ENCODE results near the gene EML4.

The EML4 gene

DNA sequence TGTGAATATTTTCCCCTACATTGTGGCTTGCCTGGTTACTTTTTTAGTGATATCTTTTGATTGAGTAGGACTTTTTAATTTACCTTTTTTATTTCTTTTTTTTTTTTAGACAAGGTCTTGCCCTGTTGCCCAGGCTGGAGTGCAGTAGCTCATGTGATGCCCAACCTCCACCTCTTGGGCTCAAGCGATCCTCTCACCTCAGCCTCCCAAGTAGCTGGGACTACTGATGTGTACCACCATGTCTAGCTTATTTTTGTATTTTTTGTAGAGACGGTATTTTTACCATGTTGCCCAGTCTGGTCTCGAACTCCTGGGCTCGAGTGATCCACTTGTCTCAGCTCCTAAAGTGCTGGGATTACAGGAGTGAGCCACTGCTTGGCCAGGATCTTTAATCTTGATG lies 25.3 kb downstream of the EML4 start:
- in situ Hi-C loops (cut with MboI; ENCODE audit: low sequenced_read_pairs) = no loop called here

DNA sequence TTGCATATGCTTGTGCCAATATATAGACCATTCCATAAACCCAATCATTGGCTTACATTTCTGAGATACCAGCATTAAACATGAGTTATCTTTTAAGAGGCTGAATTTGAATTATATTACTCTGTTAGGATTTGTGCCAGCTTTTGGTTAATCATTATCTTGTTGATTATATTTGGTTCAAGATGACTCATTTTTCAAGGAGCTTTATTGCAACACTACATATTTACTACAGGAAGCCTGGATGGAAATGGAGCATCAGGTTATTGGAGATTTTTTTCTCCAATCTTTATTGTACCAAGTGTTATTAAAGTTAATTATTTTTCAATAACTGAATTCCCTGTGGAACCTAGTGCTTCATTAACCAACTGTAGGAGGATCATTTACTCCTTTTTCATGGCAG lies 26.4 kb downstream of the EML4 start:
- in situ Hi-C loops (cut with MboI; ENCODE audit: low sequenced_read_pairs) = loop anchor here (5.0 kb wide), 1 partner anchor 98 kb away; no protein-coding TSS in a partner anchor

DNA sequence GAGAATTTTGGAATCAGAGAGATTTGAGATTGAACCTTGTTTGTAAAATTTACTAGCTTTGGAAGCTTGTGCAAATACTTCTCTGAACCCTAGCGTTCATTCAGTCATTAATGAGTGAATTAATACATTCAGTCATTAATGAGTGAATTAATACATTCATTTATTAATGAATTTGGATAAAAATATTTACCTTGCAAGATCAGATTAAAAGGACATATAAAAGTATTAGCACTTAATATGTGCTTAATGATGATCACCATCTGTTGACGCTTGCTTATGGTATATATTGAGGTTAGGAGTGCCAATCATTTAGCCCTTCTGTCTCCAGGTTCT lies 26.9 kb downstream of the EML4 start:
- in situ Hi-C loops (cut with MboI; ENCODE audit: low sequenced_read_pairs) = loop anchor here (5.0 kb wide), 1 partner anchor 99 kb away; no protein-coding TSS in a partner anchor

DNA sequence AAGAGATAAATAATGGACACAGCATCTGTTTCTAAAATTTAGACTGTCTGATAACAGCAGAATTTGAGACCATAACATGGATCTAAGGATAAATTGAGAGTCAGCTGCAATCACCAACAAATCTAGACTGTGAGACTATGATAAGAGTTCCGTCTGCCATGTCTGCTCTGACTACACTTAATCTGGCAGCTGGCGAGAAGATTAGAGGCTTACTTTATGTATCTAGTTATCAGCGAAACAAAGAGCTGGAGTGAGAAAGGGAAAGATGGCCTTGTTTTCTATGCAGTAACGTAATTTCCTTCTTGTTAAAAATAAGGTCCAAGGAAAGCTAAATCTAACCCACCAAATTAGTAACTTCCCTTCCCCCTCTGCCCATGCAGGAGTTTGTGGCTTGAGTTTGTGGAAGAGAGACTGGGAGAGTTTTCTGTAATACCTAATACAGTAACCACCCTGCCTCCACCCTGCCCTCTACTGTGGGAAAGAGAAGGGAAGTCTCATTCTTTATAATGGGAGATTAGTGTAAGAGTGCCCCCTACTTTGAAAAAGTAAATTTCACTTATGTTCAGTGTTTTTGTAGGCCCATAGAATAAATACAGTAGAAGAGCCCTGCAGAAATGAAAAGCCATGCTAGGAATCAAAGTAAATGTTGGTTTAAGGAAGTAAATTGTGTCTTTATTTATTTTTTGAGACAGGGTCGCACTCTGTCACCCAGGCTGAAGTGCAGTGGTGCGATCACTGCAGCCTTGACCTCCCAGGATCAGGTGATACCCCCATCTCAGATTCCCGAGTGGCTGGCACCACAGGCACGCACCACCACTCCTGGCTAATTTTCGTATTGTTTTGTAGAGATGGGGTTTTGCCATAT lies 27.5 kb downstream of the EML4 start:
- in situ Hi-C loops (cut with MboI; ENCODE audit: low sequenced_read_pairs) = loop anchor here (5.0 kb wide), 1 partner anchor 99 kb away; no protein-coding TSS in a partner anchor

DNA sequence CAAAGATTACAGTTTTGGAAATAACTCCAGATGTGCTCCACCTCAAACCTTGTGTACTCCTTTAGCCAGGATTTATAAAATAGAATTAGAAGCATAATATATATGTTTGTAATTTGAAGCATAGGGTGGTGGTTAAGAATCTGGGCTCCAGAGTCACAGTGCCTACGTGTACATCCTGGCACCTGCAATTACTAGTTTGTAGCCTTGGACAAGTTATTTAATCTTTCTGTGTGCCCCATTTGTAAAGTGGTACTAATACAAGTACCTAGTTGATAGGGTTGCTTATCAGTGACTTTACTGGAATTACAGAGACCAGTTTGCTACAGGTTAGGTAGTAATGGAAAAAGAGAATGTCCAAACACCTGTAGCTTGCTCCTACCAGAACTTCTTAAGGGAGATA lies 28.6 kb downstream of the EML4 start:
- in situ Hi-C loops (cut with MboI; ENCODE audit: low sequenced_read_pairs) = loop anchor here (5.0 kb wide), 1 partner anchor 100 kb away; no protein-coding TSS in a partner anchor

DNA sequence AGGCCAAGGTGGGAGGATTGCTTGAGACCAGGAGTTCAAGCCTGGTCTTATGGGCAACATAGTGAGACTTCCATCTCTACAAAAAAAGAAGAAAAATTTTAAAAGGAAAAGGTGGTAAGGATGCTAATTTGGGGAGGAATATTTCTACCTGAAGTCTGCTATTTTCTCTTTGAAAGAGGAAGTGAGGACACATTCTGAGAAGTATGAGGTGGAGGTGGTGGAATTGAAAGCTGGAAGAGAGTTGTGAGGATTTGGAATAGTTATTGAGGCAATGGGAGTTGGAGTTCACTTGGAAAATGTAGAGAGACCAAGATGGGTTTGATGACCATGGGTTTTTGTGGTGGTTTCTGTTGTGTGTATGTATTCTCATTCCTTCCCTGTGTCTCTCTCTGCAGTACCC lies 29.3 kb downstream of the EML4 start:
- in situ Hi-C loops (cut with MboI; ENCODE audit: low sequenced_read_pairs) = loop anchor here (5.0 kb wide), 1 partner anchor 101 kb away; no protein-coding TSS in a partner anchor

DNA sequence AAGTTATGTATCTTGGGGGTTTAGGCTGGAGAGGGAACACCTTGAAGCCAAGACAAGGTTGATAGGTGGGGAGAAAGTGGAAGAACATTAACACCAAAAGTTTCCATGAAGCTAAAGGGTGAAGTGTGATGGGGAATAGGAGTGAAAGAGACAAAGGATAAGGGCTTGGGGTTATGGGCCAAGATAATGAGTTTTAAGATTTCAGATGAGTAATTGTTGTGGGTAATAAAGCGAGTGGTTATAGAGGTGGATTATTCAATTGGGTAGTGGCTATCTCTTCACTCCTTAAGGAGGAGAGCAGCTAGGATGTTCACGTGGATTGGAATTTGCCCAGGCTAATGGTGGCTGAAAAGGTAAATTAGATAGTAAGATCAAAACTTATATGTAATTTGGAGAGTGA lies 29.8 kb downstream of the EML4 start:
- in situ Hi-C loops (cut with MboI; ENCODE audit: low sequenced_read_pairs) = loop anchor here (5.0 kb wide), 1 partner anchor 102 kb away; no protein-coding TSS in a partner anchor

DNA sequence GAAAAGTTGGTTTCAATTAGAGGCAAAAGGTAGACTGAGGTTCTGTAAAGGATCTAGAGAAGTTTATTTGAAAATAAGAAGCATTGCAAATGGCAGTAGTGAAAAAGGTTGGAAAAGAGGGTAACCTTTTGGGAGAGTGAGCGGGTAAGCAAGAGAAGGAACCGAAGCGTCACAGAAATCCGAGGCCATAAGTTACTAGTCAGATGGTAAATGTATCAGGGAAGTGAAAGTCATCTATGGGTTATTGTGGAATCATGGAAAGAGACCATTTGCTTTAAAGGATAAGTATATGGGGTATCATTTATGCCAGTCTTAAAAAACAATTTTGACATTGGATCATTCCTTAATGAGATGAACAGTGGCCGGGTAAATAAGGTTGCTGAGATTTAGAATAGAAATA lies 30.5 kb downstream of the EML4 start:
- in situ Hi-C loops (cut with MboI; ENCODE audit: low sequenced_read_pairs) = loop anchor here (5.0 to 25.0 kb wide), 2 partner anchors 102 to 337 kb away; no protein-coding TSS in a partner anchor

DNA sequence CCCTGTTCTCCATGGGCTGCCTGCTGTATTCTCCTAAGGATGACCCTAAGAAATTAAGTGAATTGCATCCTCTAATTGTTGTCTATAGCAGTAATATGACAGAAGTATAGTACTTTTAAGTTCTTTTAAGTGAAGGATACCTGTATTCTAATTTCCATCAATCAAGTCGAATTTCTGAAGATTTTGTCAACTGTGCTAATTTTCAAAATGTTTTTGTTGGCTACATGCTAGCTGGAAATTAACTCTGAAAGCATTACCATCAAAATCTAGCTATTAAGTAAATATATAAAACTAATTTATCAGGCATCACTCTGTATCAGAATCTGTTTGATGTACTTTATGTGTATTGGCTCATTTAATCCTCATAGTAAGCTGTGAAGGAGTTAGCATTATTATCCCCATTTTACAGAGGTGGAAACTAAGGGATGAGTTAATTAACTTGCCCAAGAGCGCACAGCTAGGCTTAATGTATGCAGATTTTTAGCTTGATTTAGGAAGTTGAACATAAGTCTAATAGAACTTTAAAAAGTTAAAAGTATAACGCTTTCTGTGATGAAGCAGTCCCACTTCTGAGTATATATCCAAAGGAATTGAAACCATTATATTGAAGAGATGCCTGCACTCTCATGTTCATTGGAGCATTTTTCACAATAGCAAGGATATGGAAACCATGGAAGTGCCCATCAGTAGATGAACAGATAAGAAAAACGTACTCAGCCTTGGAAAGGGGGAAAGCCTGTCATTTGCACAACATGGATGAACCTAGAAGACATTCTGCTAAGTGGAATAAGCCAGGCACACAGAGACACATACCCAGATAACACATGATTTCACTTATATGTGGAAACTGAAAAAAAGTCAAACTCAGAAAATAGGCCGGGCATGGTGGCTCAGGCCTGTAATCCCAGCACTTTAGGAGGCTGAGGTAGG lies 32.0 kb downstream of the EML4 start:
- in situ Hi-C loops (cut with MboI; ENCODE audit: low sequenced_read_pairs) = loop anchor here (25.0 kb wide), 1 partner anchor 339 kb away; no protein-coding TSS in a partner anchor

DNA sequence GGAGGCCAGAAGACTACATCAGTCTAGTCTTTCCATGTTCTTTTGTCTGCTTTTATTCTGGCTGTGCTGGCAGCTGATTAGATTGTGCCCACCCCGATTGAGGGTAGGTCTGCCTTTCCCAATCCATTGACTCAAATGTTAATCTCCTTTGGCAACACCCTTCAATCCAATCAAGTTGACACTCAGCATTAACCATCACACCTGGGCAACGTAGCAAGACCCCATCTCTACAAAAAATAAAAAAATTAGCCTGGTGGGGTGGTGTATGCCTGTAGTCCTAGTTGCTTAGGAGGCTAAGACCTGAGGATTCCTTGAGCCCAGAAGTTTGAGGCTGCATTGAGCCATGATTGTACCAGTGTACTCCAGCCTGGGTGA lies 33.5 kb downstream of the EML4 start:
- in situ Hi-C loops (cut with MboI; ENCODE audit: low sequenced_read_pairs) = loop anchor here (25.0 kb wide), 1 partner anchor 340 kb away; no protein-coding TSS in a partner anchor

DNA sequence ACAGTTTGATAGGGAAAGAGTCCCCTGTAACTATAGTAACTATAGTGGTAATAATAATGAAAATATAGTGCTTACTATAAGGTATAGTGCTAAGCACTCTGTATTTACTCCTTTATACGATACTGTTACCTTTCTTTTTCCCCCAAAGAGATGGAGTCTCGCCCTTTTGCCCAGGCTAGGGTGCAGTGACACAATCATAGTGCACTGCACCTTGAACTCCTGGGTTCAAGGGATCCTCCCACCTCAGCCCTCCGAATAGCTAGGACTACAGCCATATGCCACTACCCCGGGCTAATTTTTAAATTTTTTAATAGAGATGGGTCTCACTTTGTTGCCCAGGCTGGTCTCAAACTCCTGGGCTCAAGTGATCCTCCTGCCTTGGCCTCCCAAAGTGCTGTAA lies 34.6 kb downstream of the EML4 start:
- in situ Hi-C loops (cut with MboI; ENCODE audit: low sequenced_read_pairs) = loop anchor here (25.0 kb wide), 1 partner anchor 341 kb away; no protein-coding TSS in a partner anchor

DNA sequence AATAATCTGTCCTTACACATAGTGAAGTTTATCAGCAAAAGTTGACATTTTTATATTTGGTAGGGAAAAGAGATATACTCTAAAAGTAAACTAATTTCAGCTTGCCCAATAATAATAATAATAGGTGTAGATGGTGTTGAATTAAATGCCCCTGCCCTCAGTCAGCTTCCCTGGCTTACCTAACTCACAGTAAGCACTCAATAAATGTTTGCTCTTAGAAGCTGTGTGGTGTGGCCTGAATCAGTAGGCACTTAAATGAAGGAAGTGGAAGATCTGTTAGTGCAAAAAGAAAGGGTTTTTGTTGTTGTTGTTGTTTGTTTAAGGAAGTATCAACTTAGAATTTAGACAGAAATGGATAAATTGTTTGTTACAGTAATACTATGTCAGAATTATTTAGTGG lies 36.2 kb downstream of the EML4 start:
- in situ Hi-C loops (cut with MboI; ENCODE audit: low sequenced_read_pairs) = loop anchor here (25.0 kb wide), 1 partner anchor 343 kb away; no protein-coding TSS in a partner anchor

DNA sequence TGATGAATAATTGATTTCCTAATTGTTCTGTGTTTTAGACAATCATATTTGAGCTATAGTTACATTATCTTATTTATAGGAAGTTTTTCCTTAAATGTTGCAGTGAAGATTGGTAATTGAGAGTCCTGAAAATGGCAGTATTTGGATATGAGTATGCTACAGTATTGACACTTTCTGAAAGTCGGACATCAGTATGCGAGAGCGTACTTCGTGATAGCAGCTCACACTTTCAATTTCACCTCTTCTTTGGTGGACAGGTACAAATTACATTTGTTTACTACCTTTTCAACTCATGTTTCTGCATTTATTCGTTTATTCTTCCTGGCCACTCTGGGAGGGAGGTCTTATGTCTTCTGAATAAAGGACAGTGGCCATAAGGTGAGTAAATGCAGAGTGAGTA lies 38.7 kb downstream of the EML4 start:
- in situ Hi-C loops (cut with MboI; ENCODE audit: low sequenced_read_pairs) = loop anchor here (25.0 kb wide), 1 partner anchor 346 kb away; no protein-coding TSS in a partner anchor

DNA sequence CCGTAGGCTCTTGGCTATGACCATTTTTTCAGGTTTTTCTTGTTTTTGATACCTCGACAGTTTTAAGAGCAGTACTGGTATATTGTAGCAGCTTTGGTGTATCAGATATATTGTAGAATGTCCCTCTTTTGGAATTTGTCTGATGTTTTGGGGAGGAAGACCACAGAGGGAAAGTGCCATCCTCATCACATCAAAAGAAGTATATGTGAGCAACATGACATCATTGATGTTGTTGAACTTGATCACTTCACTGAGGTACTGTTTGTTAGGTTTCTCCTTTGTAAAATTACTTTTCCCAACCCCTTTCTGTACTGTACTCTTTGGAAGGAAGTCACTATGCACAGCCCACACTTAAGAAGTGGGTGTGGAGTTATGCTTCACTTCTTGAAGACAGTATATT lies 41.0 kb downstream of the EML4 start:
- in situ Hi-C loops (cut with MboI; ENCODE audit: low sequenced_read_pairs) = loop anchor here (25.0 kb wide), 1 partner anchor 348 kb away; no protein-coding TSS in a partner anchor

DNA sequence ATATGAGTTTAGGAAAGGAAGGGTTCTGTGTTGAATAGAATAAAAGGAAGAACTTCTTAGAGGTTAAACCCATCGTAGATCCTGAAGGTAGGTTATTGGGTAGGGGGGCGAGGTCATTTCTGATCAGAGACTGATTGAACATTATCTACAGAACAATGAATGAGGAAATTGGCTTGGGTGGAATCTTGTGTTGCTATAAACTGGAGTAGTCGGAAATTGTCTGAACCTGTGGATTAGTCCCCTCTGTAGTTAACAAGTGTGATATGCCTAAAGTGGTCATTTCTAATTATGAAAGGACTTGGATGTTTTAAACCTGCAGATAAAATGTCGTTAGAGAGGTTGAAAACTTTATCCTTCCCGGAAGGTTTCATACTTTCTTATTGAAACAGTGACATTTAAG lies 42.1 kb downstream of the EML4 start:
- in situ Hi-C loops (cut with MboI; ENCODE audit: low sequenced_read_pairs) = loop anchor here (25.0 kb wide), 1 partner anchor 349 kb away; no protein-coding TSS in a partner anchor

DNA sequence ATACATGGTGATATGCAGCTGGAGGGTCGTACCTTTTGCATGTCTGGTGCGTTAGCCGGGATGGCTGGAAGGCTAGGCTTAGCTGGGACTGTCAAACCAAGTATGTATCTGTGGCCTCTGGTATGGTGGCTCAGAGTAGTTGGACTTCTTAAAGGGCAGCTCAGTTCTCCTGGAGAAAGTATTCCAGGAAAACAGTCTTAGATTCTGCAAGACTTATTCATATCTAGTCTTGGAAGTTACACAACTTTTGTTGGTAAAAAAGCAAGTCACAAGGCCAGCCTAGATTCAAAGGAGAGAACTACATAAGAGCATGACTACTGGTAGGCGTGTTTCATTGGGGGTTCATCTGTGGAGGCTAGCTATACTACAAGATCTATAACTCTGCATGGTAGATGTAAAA lies 45.5 kb downstream of the EML4 start:
- in situ Hi-C loops (cut with MboI; ENCODE audit: low sequenced_read_pairs) = loop anchor here (25.0 kb wide), 1 partner anchor 352 kb away; no protein-coding TSS in a partner anchor

DNA sequence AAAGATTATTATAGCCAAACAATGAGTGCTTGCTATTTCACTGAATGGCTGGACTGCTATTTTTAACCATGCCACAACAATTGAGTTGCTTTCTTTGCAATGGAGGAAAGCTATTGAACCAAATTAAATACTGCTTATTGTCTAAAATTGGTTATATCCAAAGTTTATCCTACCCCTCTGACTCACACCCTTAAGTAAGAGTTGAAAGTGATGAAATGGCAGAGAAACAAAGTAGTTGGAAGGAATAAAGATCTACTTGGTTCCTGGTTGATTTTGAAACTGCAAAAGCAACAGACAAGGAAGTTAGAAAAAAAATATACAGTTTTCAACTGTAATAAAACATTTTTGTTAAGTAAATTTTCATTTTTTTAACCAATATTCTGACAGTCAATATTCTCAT lies 47.5 kb downstream of the EML4 start:
- in situ Hi-C loops (cut with MboI; ENCODE audit: low sequenced_read_pairs) = loop anchor here (25.0 kb wide), 1 partner anchor 354 kb away; no protein-coding TSS in a partner anchor

DNA sequence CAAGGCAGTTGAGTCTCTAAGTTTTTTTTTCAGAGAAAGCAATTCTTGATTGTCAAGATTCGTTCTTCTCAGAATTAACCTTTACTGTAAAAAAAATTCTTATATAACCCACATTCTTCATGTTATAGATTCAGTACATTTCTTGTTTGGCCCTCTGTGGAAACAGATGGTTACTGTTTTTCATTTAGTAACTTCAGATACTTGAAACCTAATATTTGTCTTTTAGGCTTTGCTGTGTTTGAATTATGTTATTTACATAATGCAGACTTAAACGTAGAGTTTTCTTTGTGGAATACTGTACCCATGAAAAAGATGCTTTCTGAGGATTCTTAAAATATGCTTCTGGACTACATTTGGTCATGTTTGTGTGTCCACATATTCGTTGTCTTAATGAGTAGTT lies 48.2 kb downstream of the EML4 start:
- in situ Hi-C loops (cut with MboI; ENCODE audit: low sequenced_read_pairs) = loop anchor here (25.0 kb wide), 1 partner anchor 355 kb away; no protein-coding TSS in a partner anchor

DNA sequence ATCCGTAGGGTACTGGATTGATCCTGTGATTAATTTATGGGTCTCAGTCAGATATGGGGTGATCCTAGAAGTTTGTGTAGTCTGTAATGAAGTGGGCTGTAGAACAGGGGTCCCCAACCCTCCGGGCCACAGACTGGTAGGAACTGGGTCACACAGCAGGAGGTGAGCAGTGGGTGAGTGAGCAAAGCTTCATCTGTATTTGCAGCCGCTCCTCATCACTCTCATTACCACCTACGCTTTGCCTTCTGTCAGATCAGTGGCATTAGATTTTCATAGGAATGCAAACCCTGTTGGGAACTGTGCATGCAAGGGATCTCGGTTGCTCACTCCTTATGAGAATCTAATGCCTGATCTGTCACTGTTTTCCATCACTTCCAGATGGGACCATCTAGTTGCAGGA lies 48.8 kb downstream of the EML4 start:
- in situ Hi-C loops (cut with MboI; ENCODE audit: low sequenced_read_pairs) = loop anchor here (25.0 kb wide), 1 partner anchor 356 kb away; no protein-coding TSS in a partner anchor

DNA sequence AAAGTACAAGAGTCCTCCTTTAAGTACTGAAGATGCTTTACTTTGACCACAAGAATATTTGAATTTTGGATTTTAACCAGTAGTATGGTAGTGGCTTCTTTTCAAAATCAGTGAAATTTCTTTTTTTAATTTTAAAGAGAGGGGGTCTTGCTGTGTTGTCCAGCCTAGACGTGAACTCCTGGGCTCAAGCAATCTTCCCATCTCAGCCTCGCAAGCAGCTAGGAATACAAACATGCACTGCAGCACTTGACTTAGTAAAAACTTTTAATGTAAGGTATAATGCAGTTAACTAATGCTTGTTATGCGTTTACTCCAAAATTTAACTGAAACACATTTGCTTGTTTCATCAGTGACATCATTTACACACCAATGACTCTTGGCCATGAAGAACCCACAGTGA lies 49.6 kb downstream of the EML4 start:
- in situ Hi-C loops (cut with MboI; ENCODE audit: low sequenced_read_pairs) = loop anchor here (25.0 kb wide), 1 partner anchor 356 kb away; no protein-coding TSS in a partner anchor

DNA sequence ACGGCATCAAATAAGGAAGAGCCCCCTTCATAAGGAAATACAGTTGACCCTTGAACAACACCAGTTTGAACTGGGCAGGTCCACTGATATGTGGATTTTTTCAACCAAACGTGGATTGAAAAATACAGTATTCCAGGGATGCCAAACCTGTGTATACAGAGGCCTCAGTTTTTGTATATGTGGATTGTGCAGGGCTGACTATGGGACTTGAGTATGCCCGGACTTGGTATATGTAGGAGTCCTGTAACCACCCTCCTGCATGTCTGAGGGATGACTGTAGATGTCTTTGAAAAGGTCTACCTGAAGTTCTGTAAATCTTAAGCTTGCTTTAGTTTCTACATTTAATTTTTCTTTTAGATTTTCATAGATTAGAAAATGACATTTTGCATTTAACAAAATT lies 50.0 kb downstream of the EML4 start:
- in situ Hi-C loops (cut with MboI; ENCODE audit: low sequenced_read_pairs) = loop anchor here (25.0 kb wide), 1 partner anchor 357 kb away; no protein-coding TSS in a partner anchor

Data from HL-60/S4 treated with retinoic acid at 250 ng/mL for 4 days and 3 days (cell line).